ENCODE data around the gene RTL5. TPM values are rescaled to one million over a fixed set of nuclear protein-coding genes. Genes with fewer than 3 reads are reported as not detected.

Gene RTL5
- total and polyA plus RNA-seq, 10 of the 15 experiments (the other 5 are each of a cell fraction or from before 2014, with no cell fraction given) = under 0.01 to 0.10 (median 0.03) TPM; not detected in 5

DNA sequence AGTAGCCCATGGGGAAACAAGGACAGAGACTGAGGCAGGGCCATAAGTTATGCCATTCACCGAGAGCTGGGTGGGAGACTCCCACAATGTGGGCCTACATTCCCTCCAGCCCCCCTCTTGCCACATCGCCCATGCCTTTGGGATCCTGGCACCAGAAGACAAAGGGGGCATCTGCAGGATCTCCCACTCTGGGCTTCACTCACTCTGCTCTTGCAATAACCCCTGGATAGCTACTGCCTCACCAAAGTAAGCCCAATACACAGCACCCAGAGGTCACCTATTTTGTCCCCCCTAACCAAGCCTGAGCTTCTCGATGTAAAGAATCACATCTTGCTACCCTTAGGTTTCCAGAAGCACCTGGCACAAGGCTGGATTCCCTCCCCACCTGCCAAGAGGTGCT, 741 bp upstream of the RTL5 start (continued):
- TF ChIP-seq GABPA (IDR thresholded peaks at IDR 0.05; ENCODE audit: low read depth) = no peak

DNA sequence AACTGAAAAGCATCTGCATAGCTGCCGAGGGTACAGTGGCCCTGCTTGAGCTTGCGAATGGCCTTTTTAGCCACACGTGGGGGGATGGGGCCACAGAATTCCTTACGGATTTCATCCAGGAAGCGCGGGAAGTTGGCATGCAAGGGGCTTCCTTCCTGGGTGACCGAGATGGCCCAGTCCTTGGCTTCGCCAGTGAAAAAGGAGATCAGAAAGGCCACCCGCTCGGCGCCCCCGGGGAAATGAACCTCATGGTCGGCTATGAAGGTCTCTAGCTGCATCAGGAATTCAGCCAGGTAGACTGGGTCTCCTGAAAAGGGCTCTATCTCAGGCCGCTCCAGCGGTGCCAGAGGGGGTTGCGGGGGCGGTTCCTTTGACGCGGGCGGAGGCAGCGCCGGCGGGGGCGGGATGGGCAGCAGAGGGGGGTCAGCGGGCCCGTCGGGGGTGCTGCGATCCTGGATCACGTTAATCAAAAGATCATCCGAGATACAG, 909 bp downstream of the RTL5 start:
- no TSS peak for BruUV-seq (replicated peaks)
- intact Hi-C loops (cut with micrococcal nuclease; ENCODE audit: unreplicated experiment) = no loop called here
- POLR2A ChIA-PET = no interaction called here

More for the DNA sequence above, 909 bp downstream of the RTL5 start:
- no peak overlapping the region for H3K4me3 ChIP-seq
- no peak for FAIRE-seq
- no peak overlapping the region for H2AFZ ChIP-seq (ENCODE audit: control insufficient read depth, low read depth, low read length)
- no peaks in the 10 kb centered on the region for H3K79me2 ChIP-seq (ENCODE audit: control insufficient read depth, insufficient read depth, low read length)
- peaks cover 0 to 8% of the 10 kb centered on the region in 2 experiments; a peak in 3 of 4 replicates for H3K27me3 ChIP-seq (replicated peaks in 1 of 2; ENCODE audit: control insufficient read depth in 2 of 2, insufficient read depth in 2 of 2, low read length in 1 of 2)
- H3K27ac ChIP-seq (ENCODE audit: control insufficient read depth, insufficient read depth) = no peak overlapping the region
- H4K20me1 ChIP-seq (ENCODE audit: control insufficient read depth, insufficient read depth) = no peaks in the 10 kb centered on the region
- CTCF ChIA-PET = no interaction called here
- H3K9me3 ChIP-seq (replicated peaks; ENCODE audit: control insufficient read depth, insufficient read depth, low read length) = no peaks in the 10 kb centered on the region; the same call in 2 of the 3 replicates
- H3K9ac ChIP-seq (ENCODE audit: control insufficient read depth, insufficient read depth, low read length) = no peak overlapping the region
- no peak for ATAC-seq
- RAD21 ChIA-PET (ENCODE audit: unreplicated experiment) = no interaction called here
- TF ChIP-seq MEF2A (IDR thresholded peaks at IDR 0.05; ENCODE audit: insufficient read depth, low read depth, low read length) (no peak), MTA2 (IDR thresholded peaks at IDR 0.05; ENCODE audit: low read depth) (no peak), RB1 (IDR thresholded peaks at IDR 0.05; ENCODE audit: borderline replicate concordance) (no peak), SMAD1 (IDR thresholded peaks at IDR 0.05; ENCODE audit: low read depth, partially characterized antibody) (no peak), SREBF1 (IDR thresholded peaks at IDR 0.05; ENCODE audit: low read length) (no peak), STAT1 (conservative IDR thresholded peaks at IDR 0.05) (no peak), CHD1 (IDR thresholded peaks at IDR 0.05; ENCODE audit: low read depth, low read length) (no peak), MXI1 (IDR thresholded peaks at IDR 0.05; ENCODE audit: low read depth, low read length) (no peak), LARP7 (IDR thresholded peaks at IDR 0.05) (no peak), POLR2AphosphoS2 (IDR thresholded peaks at IDR 0.05; ENCODE audit: low read depth, low read length) (no peak), BMI1 (IDR thresholded peaks at IDR 0.05; ENCODE audit: borderline replicate concordance) (no peak), ZNF207 (IDR thresholded peaks at IDR 0.05; ENCODE audit: borderline replicate concordance) (no peak), HCFC1 (IDR thresholded peaks at IDR 0.05; ENCODE audit: low read length) (no peak)
- TF ChIP-seq, protein P1, sequence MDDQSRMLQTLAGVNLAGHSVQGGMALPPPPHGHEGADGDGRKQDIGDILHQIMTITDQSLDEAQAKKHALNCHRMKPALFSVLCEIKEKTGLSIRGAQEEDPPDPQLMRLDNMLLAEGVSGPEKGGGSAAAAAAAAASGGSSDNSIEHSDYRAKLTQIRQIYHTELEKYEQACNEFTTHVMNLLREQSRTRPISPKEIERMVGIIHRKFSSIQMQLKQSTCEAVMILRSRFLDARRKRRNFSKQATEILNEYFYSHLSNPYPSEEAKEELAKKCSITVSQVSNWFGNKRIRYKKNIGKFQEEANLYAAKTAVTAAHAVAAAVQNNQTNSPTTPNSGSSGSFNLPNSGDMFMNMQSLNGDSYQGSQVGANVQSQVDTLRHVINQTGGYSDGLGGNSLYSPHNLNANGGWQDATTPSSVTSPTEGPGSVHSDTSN (IDR thresholded peaks at IDR 0.05; ENCODE audit: insufficient replicate concordance, low read depth, low read length) = no peak
- TF ChIP-seq, protein P2, sequence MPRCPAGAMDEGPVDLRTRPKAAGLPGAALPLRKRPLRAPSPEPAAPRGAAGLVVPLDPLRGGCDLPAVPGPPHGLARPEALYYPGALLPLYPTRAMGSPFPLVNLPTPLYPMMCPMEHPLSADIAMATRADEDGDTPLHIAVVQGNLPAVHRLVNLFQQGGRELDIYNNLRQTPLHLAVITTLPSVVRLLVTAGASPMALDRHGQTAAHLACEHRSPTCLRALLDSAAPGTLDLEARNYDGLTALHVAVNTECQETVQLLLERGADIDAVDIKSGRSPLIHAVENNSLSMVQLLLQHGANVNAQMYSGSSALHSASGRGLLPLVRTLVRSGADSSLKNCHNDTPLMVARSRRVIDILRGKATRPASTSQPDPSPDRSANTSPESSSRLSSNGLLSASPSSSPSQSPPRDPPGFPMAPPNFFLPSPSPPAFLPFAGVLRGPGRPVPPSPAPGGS (IDR thresholded peaks at IDR 0.05; ENCODE audit: borderline replicate concordance, insufficient read depth, low read depth, low read length, poor library complexity, severe bottlenecking) = no peak
- no peaks in the 10 kb centered on the region for H3K36me3 ChIP-seq (ENCODE audit: control insufficient read depth in 2 of 2, insufficient read depth in 2 of 2, low read length in 1 of 2)
- 0 out of 2 replicates have a peak, but pooled peaks cover 2% of the 10 kb centered on the region for H3K4me1 ChIP-seq (ENCODE audit: control insufficient read depth, insufficient read depth, low read length)
- no peak overlapping the region for H3K4me2 ChIP-seq (ENCODE audit: control insufficient read depth, insufficient read depth)
- in situ Hi-C loops (cut with MboI) = no loop called here
- SMC1A ChIA-PET (ENCODE audit: uncharacterized antibody, unreplicated experiment) = no interaction called here
- DNase-seq (ENCODE audit: low read depth, low spot score) = no peak
- WGBS (ENCODE audit: insufficient coverage, insufficient replicate concordance, low lambda C conversion rate, missing lambda C conversion rate) = 62% methylated on average over 17 of the region's 30 CpGs

Measured in GM12878 (cell line).